CD4-positive, alpha-beta T cell treated with Interferon alpha-2 for 1 hour (primary cell): ENCODE measurements around the gene AGAP6.
A peak's percentile ranks its signal among the peaks of the same experiment; 100 is the strongest.
"Not testable (repeated sequence)": the region's sequence is repeated elsewhere in the genome, so short reads cannot be mapped to it uniquely, and the experiment has no call there.

Experiments used
- DNase-seq, 2 donors: peaks; one replicate each; pipeline ENCODE4 v3.0.0-alpha.2; 2020 to 2022

The AGAP6 gene

GRCh38 chr10:50027195-50027594, 39.0 kb downstream of the AGAP6 start:
- DNase-seq: no peak

GRCh38 chr10:50033481-50033880, 45.3 kb downstream of the AGAP6 start:
- no peak for DNase-seq

GRCh38 chr10:50035337-50035736, 47.1 kb downstream of the AGAP6 start:
- not testable (repeated sequence) for DNase-seq

GRCh38 chr10:50044941-50045664, 56.9 kb downstream of the AGAP6 start:
- DNase-seq: no peak

- DNase-seq: not testable (repeated sequence)
These were observed 58.3 kb downstream of the AGAP6 start for GRCh38 chr10:50046457-50046856.

GRCh38 chr10:50047594-50047993, 59.4 kb downstream of the AGAP6 start:
- DNase-seq: peak in 1 of 2 donors; percentile 28

- peak in 1 of 2 donors; percentile 16 for DNase-seq
These were observed 63.9 kb downstream of the AGAP6 start for GRCh38 chr10:50051995-50052660.

- DNase-seq: not testable (repeated sequence)
These were observed 64.7 kb downstream of the AGAP6 start for GRCh38 chr10:50052778-50053376.

- not testable (repeated sequence) for DNase-seq
These were observed 67.5 kb downstream of the AGAP6 start for GRCh38 chr10:50055494-50056292.

- not testable (repeated sequence) for DNase-seq
These were observed 68.4 kb downstream of the AGAP6 start for GRCh38 chr10:50056654-50057053.

- DNase-seq: not testable (repeated sequence)
These were observed 70.5 kb downstream of the AGAP6 start for GRCh38 chr10:50058727-50059126.

- DNase-seq: not testable (repeated sequence)
These were observed 71.7 kb downstream of the AGAP6 start for GRCh38 chr10:50059946-50060345.
